Prostate gland (tissue), 2 donors: ENCODE measurements around the gene GLMP. TPM values are rescaled to one million over a fixed set of nuclear protein-coding genes. Genes with fewer than 3 reads are reported as not detected.

Experiments
- DNase-seq: peaks from one replicate; pipeline ENCODE4 v3.0.0-alpha.2; 2019; ENCODE audit warnings: low spot score
- H3K27ac ChIP-seq, 2 donors: fragments of 200-600 bp; sonication (generic); 2 replicates each; pipeline ENCODE4 v1.5.1; 2017 to 2019
- H3K27me3 ChIP-seq: fragments of 200-600 bp; sonication (generic); replicated peaks from 2 replicates; pipeline ENCODE4 v1.5.1; 2019; ENCODE audit not compliant: insufficient read depth
- H3K36me3 ChIP-seq, 2 donors: fragments of 200-600 bp; sonication (generic); 1 replicate in 1 of 2; 2 replicates in 1 of 2; pipeline versions ENCODE4 v1.5.1 to v1.8.1; 2017 to 2019
- H3K4me1 ChIP-seq: fragments of 200-600 bp; sonication (generic); replicated peaks from 2 replicates; pipeline ENCODE4 v1.5.1; 2019
- H3K4me3 ChIP-seq, 2 donors: fragments of 200-600 bp; sonication (generic); 2 replicates each; pipeline ENCODE4 v1.5.1; 2017 to 2019
- H3K9me3 ChIP-seq: fragments of 200-600 bp; sonication (generic); 2 replicates; pipeline ENCODE4 v1.5.1; 2017
- CTCF ChIP-seq, 4 experiments: fragments of 200-600 bp in 2 of 4; fragments of 450-650 bp in 2 of 4; sonication (generic) in 2 of 4; IDR thresholded peaks; 1 replicate in 3 of 4; 2 replicates in 1 of 4; pipeline ENCODE4 v1.5.1; 2016 to 2019; ENCODE audit warnings: antibody characterized with exemption in 4 of 4, mild to moderate bottlenecking in 2 of 4, moderate library complexity in 2 of 4
- POLR2A ChIP-seq: fragments of 450-650 bp; IDR thresholded peaks from one replicate; pipeline ENCODE4 v1.6.1; 2016; ENCODE audit warnings: antibody characterized with exemption, mild to moderate bottlenecking
- POLR2AphosphoS5 ChIP-seq: sonication (generic); formaldehyde crosslinking; IDR thresholded peaks from one replicate; pipeline ENCODE4 v1.6.1; 2017; ENCODE audit warnings: antibody characterized with exemption
- WGBS: methylation state at CpG from one replicate; pipeline ENCODE4 v1.1.5; 2018; 5-methylcytosine and 5-hydroxymethylcytosine counted together
- intact Hi-C: fragments of 100-400 bp; cut with DNase I; formaldehyde crosslinking; loops from one replicate; pipeline ENCODE4 v1.14.2; 2022
- total RNA-seq, 2 donors: library from RNA; depleted of rRNA; stranded (reverse); fragments of >200 nt; gene quantifications; one replicate each; pipeline ENCODE4 v1.1.0, GENCODE V29; 2016

The GLMP gene, protein sequence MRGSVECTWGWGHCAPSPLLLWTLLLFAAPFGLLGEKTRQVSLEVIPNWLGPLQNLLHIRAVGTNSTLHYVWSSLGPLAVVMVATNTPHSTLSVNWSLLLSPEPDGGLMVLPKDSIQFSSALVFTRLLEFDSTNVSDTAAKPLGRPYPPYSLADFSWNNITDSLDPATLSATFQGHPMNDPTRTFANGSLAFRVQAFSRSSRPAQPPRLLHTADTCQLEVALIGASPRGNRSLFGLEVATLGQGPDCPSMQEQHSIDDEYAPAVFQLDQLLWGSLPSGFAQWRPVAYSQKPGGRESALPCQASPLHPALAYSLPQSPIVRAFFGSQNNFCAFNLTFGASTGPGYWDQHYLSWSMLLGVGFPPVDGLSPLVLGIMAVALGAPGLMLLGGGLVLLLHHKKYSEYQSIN
- 100 to 1,000 TPM in 1 of 2 donors, 10 to 100 TPM in 1; 91.7 to 132 TPM for total RNA-seq

GRCh38 chr1:156295391-156295947 lies at the start of gene GLMP:
Gene GLMP, minus strand, starts transcription at chr1:156295679. Its CDS starts 34 bp downstream, at chr1:156295645.
- H3K36me3 ChIP-seq: no peaks in the 10 kb centered on the region
- H3K4me1 ChIP-seq: peaks cover 12% of the 10 kb centered on the region
- TF ChIP-seq POLR2A (peak; percentile 49), POLR2AphosphoS5 (peak; percentile 90), CTCF (IDR thresholded peaks at IDR 0.05) (no peak)
- H3K9me3 ChIP-seq: no peaks in the 10 kb centered on the region
- intact Hi-C loops: no loop called here
- peak within 1 kb of the TSS; percentile 61 to 96 for H3K4me3 ChIP-seq
- H3K27ac ChIP-seq: peak within 1 kb of the TSS; percentile 79 to 93
- peak; percentile 77 for DNase-seq
- H3K27me3 ChIP-seq: no peaks in the 10 kb centered on the region
- 1% methylated on average over 17 of the region's 17 CpGs for WGBS

GRCh38 chr1:156344409-156344808 lies 48.9 kb upstream of the GLMP start:
- H3K9me3 ChIP-seq: no peaks in the 10 kb centered on the region
- DNase-seq: no peak
- intact Hi-C loops: no loop called here
- no peaks in the 10 kb centered on the region for H3K27me3 ChIP-seq
- TF ChIP-seq POLR2A: no peak
- no peak for TF ChIP-seq POLR2AphosphoS5
- TF ChIP-seq CTCF (IDR thresholded peaks at IDR 0.05): no peak
- H3K36me3 ChIP-seq: no peaks in the 10 kb centered on the region
- H3K4me1 ChIP-seq: no peaks in the 10 kb centered on the region
- no peak overlapping the region for H3K4me3 ChIP-seq
- H3K27ac ChIP-seq: no peak overlapping the region
- 86% methylated on average over 3 of the region's 3 CpGs for WGBS

- H3K27me3 ChIP-seq: no peaks in the 10 kb centered on the region
- DNase-seq: no peak
- H3K27ac ChIP-seq: no peak overlapping the region
- TF ChIP-seq CTCF (IDR thresholded peaks at IDR 0.05): no peak
- TF ChIP-seq POLR2A: no peak
- TF ChIP-seq POLR2AphosphoS5: no peak
- H3K9me3 ChIP-seq: no peaks in the 10 kb centered on the region
- no peaks in the 10 kb centered on the region for H3K36me3 ChIP-seq
- intact Hi-C loops: no loop called here
- H3K4me1 ChIP-seq: peaks cover under 1% of the 10 kb centered on the region
- no peak overlapping the region for H3K4me3 ChIP-seq
- 85% methylated on average over 1 of the region's 1 CpG for WGBS
Measured at GRCh38 chr1:156342166-156342955, 46.9 kb upstream of the GLMP start.

- Histone ChIP-seq H3K4me3 (peak within 1 kb of the TSS; percentile 73 to 74), H3K36me3 (no peaks in the 10 kb centered on the region), H3K27me3 (no peaks in the 10 kb centered on the region), H3K27ac (peak within 1 kb of the TSS; percentile 80 to 88), H3K4me1 (peaks cover 11% of the 10 kb centered on the region), H3K9me3 (no peaks in the 10 kb centered on the region)
- intact Hi-C loops: no loop called here
- WGBS: under 1% methylated on average over 47 of the region's 47 CpGs
- DNase-seq: peak; percentile 99
- peak; percentile 68 for TF ChIP-seq POLR2A
- TF ChIP-seq POLR2AphosphoS5: peak; percentile 92
- no peak for TF ChIP-seq CTCF (IDR thresholded peaks at IDR 0.05)
Measured at GRCh38 chr1:156338180-156338976, 42.9 kb upstream of the GLMP start, which contains the start of the genes CCT3 and TSACC. Gene CCT3, minus strand, starts transcription at chr1:156338292. Its CDS starts 108 bp downstream, at chr1:156338184. Gene TSACC, plus strand, starts transcription at chr1:156338526. Its CDS starts 1,232 bp downstream, at chr1:156339758.
